Kidney epithelial cell (primary cell): ENCODE data around the gene EN2. TPM values are rescaled to one million over a fixed set of nuclear protein-coding genes. Genes with fewer than 3 reads are reported as not detected.

Experiments
- DNase-seq: peaks from one replicate; pipeline ENCODE4 v3.0.0-alpha.2; 2010; ENCODE audit warnings: low read depth
- H3K27me3 ChIP-seq: 2 replicates; pipeline ENCODE4 v1.6.0; 2011; ENCODE audit warnings: low read length; ENCODE audit not compliant: control insufficient read depth, insufficient read depth
- H3K36me3 ChIP-seq: 2 replicates; pipeline ENCODE4 v1.5.1; 2011; ENCODE audit warnings: low read length; ENCODE audit not compliant: control insufficient read depth, insufficient read depth
- H3K4me3 ChIP-seq: 2 replicates; pipeline ENCODE4 v1.5.1; 2011; ENCODE audit warnings: low read depth, mild to moderate bottlenecking, control low read depth, low read length
- total RNA-seq: library from RNA; depleted of rRNA; stranded (reverse); fragments of >200 nt; gene quantifications from 2 replicates; pipeline ENCODE4 v1.2.3, GENCODE V29; 2015
- TF ChIP-seq, protein P1 (sequence below): IDR thresholded peaks from 2 replicates; pipeline ENCODE4 v1.5.1; 2011; ENCODE audit warnings: mild to moderate bottlenecking, moderate library complexity, low read length, control low read depth, inconsistent platforms; ENCODE audit not compliant: insufficient read depth, poor library complexity, severe bottlenecking

EN2 gene
- total RNA-seq, 1 donor from 2014 or later: 0.17 TPM

- TF ChIP-seq, protein P1, sequence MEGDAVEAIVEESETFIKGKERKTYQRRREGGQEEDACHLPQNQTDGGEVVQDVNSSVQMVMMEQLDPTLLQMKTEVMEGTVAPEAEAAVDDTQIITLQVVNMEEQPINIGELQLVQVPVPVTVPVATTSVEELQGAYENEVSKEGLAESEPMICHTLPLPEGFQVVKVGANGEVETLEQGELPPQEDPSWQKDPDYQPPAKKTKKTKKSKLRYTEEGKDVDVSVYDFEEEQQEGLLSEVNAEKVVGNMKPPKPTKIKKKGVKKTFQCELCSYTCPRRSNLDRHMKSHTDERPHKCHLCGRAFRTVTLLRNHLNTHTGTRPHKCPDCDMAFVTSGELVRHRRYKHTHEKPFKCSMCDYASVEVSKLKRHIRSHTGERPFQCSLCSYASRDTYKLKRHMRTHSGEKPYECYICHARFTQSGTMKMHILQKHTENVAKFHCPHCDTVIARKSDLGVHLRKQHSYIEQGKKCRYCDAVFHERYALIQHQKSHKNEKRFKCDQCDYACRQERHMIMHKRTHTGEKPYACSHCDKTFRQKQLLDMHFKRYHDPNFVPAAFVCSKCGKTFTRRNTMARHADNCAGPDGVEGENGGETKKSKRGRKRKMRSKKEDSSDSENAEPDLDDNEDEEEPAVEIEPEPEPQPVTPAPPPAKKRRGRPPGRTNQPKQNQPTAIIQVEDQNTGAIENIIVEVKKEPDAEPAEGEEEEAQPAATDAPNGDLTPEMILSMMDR: no peak
- H3K4me3 ChIP-seq: no peak overlapping the region
- peaks cover 7% of the 10 kb centered on the region for H3K27me3 ChIP-seq
- H3K36me3 ChIP-seq: no peaks in the 10 kb centered on the region
- no peak for DNase-seq
These were observed 37.8 kb upstream of the EN2 start for GRCh38 chr7:155420116-155420515.

- H3K36me3 ChIP-seq: no peaks in the 10 kb centered on the region
- H3K27me3 ChIP-seq: peaks cover 11% of the 10 kb centered on the region
- TF ChIP-seq, protein P1: no peak
- no peak overlapping the region for H3K4me3 ChIP-seq
- no peak for DNase-seq
These were observed 35.8 kb upstream of the EN2 start for GRCh38 chr7:155422151-155422550.

DNA sequence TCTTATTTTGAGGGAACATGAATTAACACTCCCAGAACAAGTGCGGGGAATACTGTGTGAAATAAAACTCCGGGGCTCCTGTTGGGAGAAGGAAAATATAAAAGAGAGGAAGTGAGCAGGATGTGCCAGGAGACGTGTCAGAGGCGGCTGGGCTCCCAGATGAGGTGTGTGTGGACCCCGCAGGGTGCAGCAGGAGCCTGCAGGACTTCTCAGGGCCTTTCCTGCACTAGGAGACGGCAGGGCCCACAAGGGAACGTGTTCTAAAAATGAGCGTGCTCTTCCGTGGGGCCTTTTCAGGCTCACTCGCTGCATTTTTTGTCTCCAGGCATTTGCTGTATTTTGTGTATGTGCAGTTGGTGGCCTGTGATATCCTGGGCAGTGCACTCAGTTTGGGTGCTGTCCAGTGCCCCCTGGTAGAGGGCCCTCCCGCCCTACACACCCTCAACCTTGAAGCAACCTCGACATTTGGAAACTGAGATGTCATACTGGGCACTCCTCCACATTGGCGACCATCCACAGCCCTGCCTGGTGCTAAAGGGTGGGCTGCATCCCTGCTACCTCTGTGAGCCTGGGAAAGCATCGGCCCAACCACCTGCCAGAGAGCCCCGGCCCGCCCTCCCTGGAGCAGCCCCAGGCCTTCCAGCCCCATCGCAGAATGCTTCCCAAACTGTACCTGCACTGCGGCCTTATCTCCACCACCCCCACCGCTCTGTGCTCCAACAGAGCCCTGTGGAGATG, 35.2 kb upstream of the EN2 start:
- TF ChIP-seq, protein P1: no peak
- no peaks in the 10 kb centered on the region for H3K36me3 ChIP-seq
- peaks cover 10% of the 10 kb centered on the region for H3K27me3 ChIP-seq

DNA sequence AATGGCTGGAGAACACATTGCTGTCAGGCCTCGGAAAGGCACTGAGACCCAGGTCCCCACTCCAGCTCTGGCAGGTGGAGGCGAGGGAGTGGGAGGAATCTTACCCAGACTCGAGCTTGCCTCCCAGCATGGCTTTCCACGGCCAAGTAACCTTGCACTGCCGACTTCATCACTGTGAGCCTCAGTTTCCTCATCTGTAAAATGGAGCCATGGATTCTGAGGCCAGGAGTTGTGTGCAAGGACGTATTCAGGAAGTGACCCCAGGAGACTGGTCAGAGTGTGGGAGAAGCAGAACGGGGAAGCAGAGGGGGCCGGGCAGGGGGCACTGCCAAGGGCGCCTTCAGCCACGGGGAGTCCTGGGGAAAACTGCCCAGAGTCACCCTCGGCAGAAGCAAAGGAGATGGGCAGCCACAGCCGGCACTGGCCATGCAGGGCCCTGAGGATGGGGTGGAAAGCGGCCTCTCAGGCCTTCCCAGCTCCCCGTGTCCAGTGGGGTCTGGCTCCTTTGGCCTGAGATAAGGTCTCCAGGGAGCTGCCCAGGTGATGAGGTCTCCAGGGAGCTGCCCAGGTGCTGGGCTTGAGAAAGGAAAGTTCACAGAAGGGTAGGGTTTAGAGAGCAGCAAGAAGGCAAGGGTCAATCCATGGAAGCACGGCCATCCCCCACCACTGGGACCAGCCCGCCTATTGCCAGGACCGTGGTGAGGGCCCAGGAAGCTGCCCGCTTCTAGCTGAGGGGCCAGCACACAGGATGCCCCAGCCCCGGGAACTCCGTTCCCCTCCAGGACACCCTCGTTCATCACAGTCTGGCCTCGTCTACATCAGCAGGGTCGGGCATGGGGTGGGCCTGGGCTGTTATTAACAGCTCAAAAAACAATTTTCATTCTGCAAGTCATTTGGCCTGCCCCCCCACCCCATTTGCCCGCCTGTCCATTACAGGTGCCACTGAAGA, 34.3 kb upstream of the EN2 start:
- H3K27me3 ChIP-seq: peaks cover 4% of the 10 kb centered on the region
- DNase-seq: no peak
- no peak overlapping the region for H3K4me3 ChIP-seq
- TF ChIP-seq, protein P1: no peak
- H3K36me3 ChIP-seq: no peaks in the 10 kb centered on the region

More for the DNA sequence above, 35.2 kb upstream of the EN2 start:
- H3K4me3 ChIP-seq: no peak overlapping the region
- DNase-seq: no peak

DNA sequence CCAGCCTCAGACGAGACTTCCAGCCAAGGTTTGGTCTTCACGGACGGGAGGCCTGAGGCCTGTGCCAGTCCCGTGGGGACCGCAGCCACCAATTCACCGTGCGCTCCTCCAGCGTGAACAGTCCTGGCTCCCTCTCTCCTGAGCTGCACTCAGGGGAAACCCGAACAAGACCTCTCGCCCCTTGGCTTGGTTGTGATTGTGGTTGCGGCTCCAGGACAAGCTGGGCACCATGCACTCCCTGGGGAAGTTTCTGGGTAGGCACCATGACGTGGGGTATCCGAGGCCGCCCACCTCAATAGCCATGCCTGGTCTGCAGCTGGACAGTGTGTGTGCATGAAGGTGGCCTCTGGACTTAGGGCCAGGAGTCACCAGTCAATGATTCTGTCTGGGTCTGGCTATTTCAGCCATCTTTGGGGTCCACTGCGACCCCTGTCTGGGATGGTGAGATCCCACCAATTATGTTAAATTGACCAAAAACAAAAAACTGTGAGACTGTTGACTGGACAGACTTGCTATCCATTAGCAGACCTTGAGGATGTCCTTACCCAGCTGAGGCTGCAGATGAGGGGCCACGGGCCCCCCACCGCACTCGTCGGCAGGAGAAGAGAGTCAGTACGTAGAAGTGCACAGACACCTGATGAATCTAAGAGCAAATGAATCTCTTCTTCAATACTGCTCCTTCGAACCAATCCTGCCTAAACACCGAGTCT, 33.5 kb upstream of the EN2 start:
- DNase-seq: no peak
- H3K4me3 ChIP-seq: no peak overlapping the region

More for the DNA sequence above, 33.5 kb upstream of the EN2 start:
- no peaks in the 10 kb centered on the region for H3K36me3 ChIP-seq
- TF ChIP-seq, protein P1: no peak
- peaks cover 4% of the 10 kb centered on the region for H3K27me3 ChIP-seq
